ENCODE results near the gene NECTIN3.

NECTIN3 gene

GRCh38 chr3:111035902-111036301 is 35.7 kb upstream of the NECTIN3 start:
- DNase-seq (ENCODE audit: low read depth) = peak; percentile 11
- no peak overlapping the region for H3K4me3 ChIP-seq (ENCODE audit: low read depth, low read length)
- no peak for TF ChIP-seq CTCF (IDR thresholded peaks at IDR 0.05; ENCODE audit: insufficient read depth, low read depth, low read length, missing control alignments)

DNA sequence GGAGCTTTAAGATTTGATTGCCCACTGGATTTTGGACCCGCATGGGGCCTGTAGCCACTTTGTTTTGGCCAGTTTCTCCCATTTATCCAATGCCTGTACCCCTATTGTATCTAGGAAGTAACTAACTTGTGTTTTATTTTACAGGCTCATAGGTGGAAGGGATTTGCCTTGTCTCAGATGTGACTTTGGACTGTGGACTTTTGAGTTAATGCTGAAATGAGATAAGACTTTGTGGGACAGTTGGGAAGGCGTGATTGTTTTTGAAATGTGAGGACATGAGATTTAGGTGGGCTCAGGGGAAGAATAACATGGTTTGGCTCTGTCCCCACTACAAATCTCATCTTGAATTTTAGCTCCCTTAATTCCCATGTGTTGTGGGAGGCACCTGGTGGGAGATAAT is 30.7 kb upstream of the NECTIN3 start:
- no peak for DNase-seq (ENCODE audit: low read depth)
- no peak overlapping the region for H3K4me3 ChIP-seq (ENCODE audit: low read depth, low read length)
- no peak for TF ChIP-seq CTCF (IDR thresholded peaks at IDR 0.05; ENCODE audit: insufficient read depth, low read depth, low read length, missing control alignments)

DNA sequence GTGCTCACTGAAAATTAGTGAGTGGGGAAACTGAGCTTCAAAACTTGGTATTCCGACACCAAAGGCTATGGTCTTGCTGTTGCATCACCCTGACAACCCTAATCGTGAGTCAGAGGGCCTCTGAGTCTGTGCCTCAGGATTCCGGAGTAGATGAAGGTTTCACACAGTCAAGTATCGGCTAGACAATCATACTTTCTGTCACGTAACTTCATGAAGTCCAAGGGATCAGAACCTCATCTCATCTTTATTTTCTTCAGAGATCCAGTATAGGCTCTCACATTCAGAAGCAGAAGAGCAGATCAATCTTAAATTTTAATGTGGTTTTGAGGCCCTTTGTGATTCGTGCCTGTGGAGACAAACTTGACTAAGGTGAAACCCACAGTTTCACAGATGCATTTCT is 26.1 kb upstream of the NECTIN3 start:
- DNase-seq (ENCODE audit: low read depth) = no peak
- no peak overlapping the region for H3K4me3 ChIP-seq (ENCODE audit: low read depth, low read length)
- no peak for TF ChIP-seq CTCF (IDR thresholded peaks at IDR 0.05; ENCODE audit: insufficient read depth, low read depth, low read length, missing control alignments)

DNA sequence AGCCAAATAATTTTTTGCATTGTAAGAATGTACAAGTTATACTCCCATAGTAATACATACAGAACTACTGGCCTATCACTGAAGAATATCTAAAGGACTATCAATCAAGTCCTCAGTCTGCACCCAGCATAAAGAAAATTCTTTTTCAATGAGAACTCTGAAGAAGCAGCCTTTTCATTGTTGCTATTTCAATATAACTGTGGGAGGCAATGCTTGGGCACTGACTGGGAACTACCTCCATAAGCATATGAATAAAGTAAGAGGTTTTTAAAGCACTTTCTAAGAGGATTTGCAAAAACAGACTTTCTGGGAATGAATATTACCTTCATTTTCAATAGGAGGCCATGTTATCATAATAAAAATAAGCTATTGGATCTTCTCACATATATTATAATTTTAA is 24.6 kb upstream of the NECTIN3 start:
- H3K4me3 ChIP-seq (ENCODE audit: low read depth, low read length) = no peak overlapping the region
- no peak for TF ChIP-seq CTCF (IDR thresholded peaks at IDR 0.05; ENCODE audit: insufficient read depth, low read depth, low read length, missing control alignments)
- no peak for DNase-seq (ENCODE audit: low read depth)

- H3K4me3 ChIP-seq (ENCODE audit: low read depth, low read length) = no peak overlapping the region
Measured at GRCh38 chr3:111047812-111048435, 23.7 kb upstream of the NECTIN3 start.

DNA sequence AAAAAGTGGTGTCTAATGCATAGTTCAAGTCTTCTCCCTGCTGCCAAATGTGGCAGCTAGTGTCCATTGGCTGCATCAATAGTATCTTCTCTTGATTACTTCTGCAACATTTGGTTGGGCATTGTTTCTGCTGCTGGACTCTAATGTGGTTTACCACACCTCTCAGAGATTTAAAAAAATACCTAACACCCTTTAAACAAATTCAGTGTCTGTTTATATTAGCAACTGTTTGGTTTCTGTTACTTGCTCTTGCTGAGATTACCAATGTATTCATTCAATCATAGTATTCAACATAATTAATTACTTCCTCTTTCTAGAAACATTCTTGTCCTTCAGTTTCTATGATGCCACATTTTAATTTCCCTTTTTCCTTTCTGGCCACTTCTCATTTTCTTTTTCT is 20.3 kb upstream of the NECTIN3 start:
- no peak for TF ChIP-seq CTCF (IDR thresholded peaks at IDR 0.05; ENCODE audit: insufficient read depth, low read depth, low read length, missing control alignments)
- no peak for DNase-seq (ENCODE audit: low read depth)
- H3K4me3 ChIP-seq (ENCODE audit: low read depth, low read length) = no peak overlapping the region

More at GRCh38 chr3:111047812-111048435, 23.7 kb upstream of the NECTIN3 start:
- no peak for DNase-seq (ENCODE audit: low read depth)
- no peak for TF ChIP-seq CTCF (IDR thresholded peaks at IDR 0.05; ENCODE audit: insufficient read depth, low read depth, low read length, missing control alignments)

- no peak for DNase-seq (ENCODE audit: low read depth)
- no peak for TF ChIP-seq CTCF (IDR thresholded peaks at IDR 0.05; ENCODE audit: insufficient read depth, low read depth, low read length, missing control alignments)
- no peak overlapping the region for H3K4me3 ChIP-seq (ENCODE audit: low read depth, low read length)
Measured at GRCh38 chr3:111068574-111068973, 3.0 kb upstream of the NECTIN3 start.

Data from GM12865 (cell line).